ENCODE measurements around the gene KLHL22. TPM values are rescaled to one million over a fixed set of nuclear protein-coding genes. Genes with fewer than 3 reads are reported as not detected.
"Not testable (repeated sequence)": the region's sequence is repeated elsewhere in the genome, so short reads cannot be mapped to it uniquely, and the experiment has no call there.

The KLHL22 gene
- total RNA-seq, 4 donors from 2014 or later = 14.1 to 73.8 (median 42.7) TPM

DNA sequence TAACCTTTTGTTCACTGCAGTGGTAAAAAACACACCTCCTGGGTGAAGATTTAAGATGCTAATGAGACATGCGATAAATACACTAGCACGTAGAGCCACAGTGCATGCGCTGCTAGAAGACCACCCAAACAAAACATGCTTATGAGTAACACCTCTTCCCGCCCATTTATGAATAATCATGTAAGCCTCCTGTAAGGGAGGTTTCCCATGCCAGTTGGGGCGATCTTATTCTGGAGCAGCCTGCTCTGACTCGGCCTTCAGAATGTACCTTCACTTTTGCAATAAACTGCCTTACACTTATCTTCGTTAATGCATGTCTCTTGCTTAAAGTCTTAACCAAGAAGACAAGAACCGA is 39.9 kb downstream of the KLHL22 start:
- no peaks in the 10 kb centered on the region for H3K36me3 ChIP-seq
- no peak overlapping the region for H3K4me3 ChIP-seq
- H3K27ac ChIP-seq = no peak overlapping the region
- no peaks in the 10 kb centered on the region for H3K27me3 ChIP-seq
- no peak for DNase-seq
- no peaks in the 10 kb centered on the region for H3K9me3 ChIP-seq
- no peak for TF ChIP-seq POLR2A (IDR thresholded peaks at IDR 0.05)
- TF ChIP-seq, protein P1, sequence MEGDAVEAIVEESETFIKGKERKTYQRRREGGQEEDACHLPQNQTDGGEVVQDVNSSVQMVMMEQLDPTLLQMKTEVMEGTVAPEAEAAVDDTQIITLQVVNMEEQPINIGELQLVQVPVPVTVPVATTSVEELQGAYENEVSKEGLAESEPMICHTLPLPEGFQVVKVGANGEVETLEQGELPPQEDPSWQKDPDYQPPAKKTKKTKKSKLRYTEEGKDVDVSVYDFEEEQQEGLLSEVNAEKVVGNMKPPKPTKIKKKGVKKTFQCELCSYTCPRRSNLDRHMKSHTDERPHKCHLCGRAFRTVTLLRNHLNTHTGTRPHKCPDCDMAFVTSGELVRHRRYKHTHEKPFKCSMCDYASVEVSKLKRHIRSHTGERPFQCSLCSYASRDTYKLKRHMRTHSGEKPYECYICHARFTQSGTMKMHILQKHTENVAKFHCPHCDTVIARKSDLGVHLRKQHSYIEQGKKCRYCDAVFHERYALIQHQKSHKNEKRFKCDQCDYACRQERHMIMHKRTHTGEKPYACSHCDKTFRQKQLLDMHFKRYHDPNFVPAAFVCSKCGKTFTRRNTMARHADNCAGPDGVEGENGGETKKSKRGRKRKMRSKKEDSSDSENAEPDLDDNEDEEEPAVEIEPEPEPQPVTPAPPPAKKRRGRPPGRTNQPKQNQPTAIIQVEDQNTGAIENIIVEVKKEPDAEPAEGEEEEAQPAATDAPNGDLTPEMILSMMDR (IDR thresholded peaks at IDR 0.05) = no peak
- H3K4me1 ChIP-seq = no peaks in the 10 kb centered on the region
- intact Hi-C loops (cut with DNase I; ENCODE audit: low total_unique reads) = loop anchor here (5.0 kb wide), 1 partner anchor 38 kb away; no protein-coding TSS in a partner anchor

DNA sequence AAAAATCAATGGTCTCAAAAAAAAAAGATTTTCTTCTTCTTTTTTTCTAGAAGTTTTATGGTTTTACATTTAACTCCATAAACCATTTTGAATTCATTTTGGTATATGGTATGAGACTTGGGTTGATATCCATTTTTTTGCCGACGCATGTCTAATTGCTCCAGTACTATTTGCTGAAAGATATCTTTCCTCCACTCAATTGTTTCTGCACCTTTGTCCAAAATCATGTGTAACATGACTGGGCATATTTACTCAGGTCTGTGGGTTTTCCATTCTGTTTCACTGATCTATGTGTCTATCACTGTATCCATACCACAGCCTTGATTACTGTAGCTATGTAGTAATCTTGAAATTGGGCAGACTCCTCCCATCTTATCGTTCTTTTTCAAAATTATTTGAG is 42.4 kb downstream of the KLHL22 start:
- Histone ChIP-seq H3K9me3 (no peaks in the 10 kb centered on the region), H3K27ac (no peak overlapping the region), H3K27me3 (no peaks in the 10 kb centered on the region), H3K4me1 (no peaks in the 10 kb centered on the region), H3K36me3 (no peaks in the 10 kb centered on the region), H3K4me3 (no peak overlapping the region)
- no peak for DNase-seq
- intact Hi-C loops (cut with DNase I; ENCODE audit: low total_unique reads) = no loop called here
- TF ChIP-seq, protein P1 (IDR thresholded peaks at IDR 0.05) = no peak
- no peak for TF ChIP-seq POLR2A (IDR thresholded peaks at IDR 0.05)

DNA sequence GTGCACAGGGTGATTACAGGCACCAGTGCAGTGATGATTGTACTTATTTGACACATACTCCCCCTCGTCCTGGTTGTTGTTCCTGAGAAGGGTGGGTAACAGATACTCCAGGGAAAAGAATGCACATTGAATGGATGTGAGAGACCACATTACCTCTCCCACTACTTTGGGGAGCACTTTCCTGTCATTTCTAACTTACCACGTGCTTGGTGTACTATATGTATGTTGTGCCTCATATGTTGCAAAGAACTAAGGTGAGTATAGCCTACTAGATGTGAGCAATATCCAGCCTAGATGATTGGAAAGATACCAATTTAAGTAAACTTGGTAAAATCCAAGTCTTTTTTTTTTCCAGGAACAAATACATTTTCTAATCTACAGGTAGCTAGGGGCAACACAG is 43.7 kb downstream of the KLHL22 start:
- intact Hi-C loops (cut with DNase I; ENCODE audit: low total_unique reads) = no loop called here
- Histone ChIP-seq H3K36me3 (no peaks in the 10 kb centered on the region), H3K9me3 (no peaks in the 10 kb centered on the region), H3K27me3 (no peaks in the 10 kb centered on the region), H3K27ac (no peak overlapping the region), H3K4me1 (no peaks in the 10 kb centered on the region), H3K4me3 (no peak overlapping the region)
- TF ChIP-seq, protein P1 (IDR thresholded peaks at IDR 0.05) = no peak
- no peak for TF ChIP-seq POLR2A (IDR thresholded peaks at IDR 0.05)
- no peak for DNase-seq

DNA sequence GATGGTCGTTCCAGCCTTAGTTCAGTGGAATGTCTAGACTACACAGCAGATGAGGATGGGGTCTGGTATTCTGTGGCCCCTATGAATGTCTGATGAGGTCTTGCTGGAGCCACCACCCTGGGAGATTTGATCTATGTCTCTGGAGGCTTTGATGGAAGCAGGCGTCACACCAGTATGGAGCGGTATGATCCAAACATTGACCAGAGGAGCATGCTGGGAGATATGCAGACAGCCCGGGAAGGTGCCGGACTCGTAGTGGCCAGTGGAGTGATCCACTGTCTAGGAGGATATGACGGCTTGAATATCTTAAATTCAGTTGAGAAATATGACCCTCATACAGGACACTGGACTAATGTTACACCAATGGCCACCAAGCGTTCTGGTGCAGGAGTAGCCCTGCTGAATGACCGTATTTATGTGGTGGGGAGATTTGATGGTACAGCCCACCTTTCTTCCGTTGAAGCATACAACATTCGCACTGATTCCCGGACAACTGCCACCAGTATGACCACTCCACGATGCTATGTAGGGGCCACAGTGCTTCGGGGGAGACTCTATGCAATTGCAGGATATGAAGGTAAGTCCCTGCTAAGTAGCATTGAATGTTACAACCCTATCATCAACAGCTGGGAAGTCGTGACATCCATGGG is 44.3 kb downstream of the KLHL22 start:
- H3K27ac ChIP-seq; DNase-seq; H3K4me1 ChIP-seq; H3K4me3 ChIP-seq; H3K9me3 ChIP-seq; H3K36me3 ChIP-seq; intact Hi-C loops (cut with DNase I; ENCODE audit: low total_unique reads); H3K27me3 ChIP-seq: not testable (repeated sequence)

DNA sequence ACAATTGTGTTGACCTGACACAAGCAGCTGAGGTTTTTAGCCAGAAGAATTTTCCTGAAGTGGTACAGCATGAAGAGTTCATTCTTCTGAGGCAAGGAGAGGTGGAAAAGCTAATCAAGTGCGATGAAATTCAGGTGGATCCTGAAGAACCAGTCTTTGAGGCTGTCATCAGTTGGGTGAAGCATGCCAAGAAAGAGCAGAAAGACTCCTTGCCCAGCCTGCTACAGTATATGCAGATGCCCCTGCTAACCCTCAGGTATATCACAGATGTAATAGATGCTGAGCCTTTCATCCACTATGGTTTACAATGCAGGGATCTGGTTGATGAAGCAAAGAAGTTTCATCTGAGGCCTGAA is 45.1 kb downstream of the KLHL22 start:
- TF ChIP-seq, protein P1 (IDR thresholded peaks at IDR 0.05) = no peak
- TF ChIP-seq POLR2A (IDR thresholded peaks at IDR 0.05) = no peak
- DNase-seq = no peak
- H3K27ac ChIP-seq = no peak overlapping the region
- no peaks in the 10 kb centered on the region for H3K4me1 ChIP-seq
- no peaks in the 10 kb centered on the region for H3K27me3 ChIP-seq
- H3K4me3 ChIP-seq = no peak overlapping the region
- intact Hi-C loops (cut with DNase I; ENCODE audit: low total_unique reads) = no loop called here
- no peaks in the 10 kb centered on the region for H3K36me3 ChIP-seq
- no peaks in the 10 kb centered on the region for H3K9me3 ChIP-seq

All from uterus (tissue), 4 donors.